H1 (cell line): ENCODE measurements around the gene TLL1. TPM values are rescaled to one million over a fixed set of nuclear protein-coding genes. Genes with fewer than 3 reads are reported as not detected.

Experiments
- CTCF ChIA-PET: fragments of 300-600 bp; sonication (Branson Sonifier 250); formaldehyde crosslinking; loops from one replicate; lab custom pipeline; 2021; ENCODE audit not compliant: partially characterized antibody; lab: Charles Lee
- POLR2A ChIA-PET: fragments of 300-600 bp; sonication (Branson Sonifier 250); formaldehyde crosslinking; loops from one replicate; lab custom pipeline; 2021; ENCODE audit warnings: inconsistent platforms; ENCODE audit not compliant: partially characterized antibody; lab: Charles Lee
- DNase-seq, 2 experiments: peaks; one replicate each; pipeline versions ENCODE4 v3.0.0 to v3.0.0-alpha.2; 2010 to 2022; ENCODE audit warnings: low spot score in 2 of 2, low read depth in 1 of 2, mixed read lengths in 1 of 2
- FAIRE-seq: peaks from 2 replicates; lab custom pipeline; 2011; peaks lifted over from hg19 to GRCh38; lab: Jason Lieb, UNC
- H2AFZ ChIP-seq: 2 replicates; pipeline ENCODE4 v1.8.1; 2012; ENCODE audit warnings: low read length, inconsistent platforms
- H2AK5ac ChIP-seq: 2 replicates; pipeline ENCODE4 v1.6.1; 2013; ENCODE audit warnings: low read depth, low read length
- H2BK120ac ChIP-seq: replicated peaks from 2 replicates; pipeline ENCODE3; 2013; ENCODE audit warnings: low read depth, low read length, inconsistent platforms
- H2BK12ac ChIP-seq: 2 replicates; pipeline ENCODE4 v1.6.1; 2013; ENCODE audit warnings: low read depth, low read length
- H2BK15ac ChIP-seq: 2 replicates; pipeline ENCODE4 v1.6.1; 2013; ENCODE audit warnings: low read length
- H2BK20ac ChIP-seq: 2 replicates; pipeline ENCODE4 v1.6.1; 2013; ENCODE audit warnings: low read length
- H2BK5ac ChIP-seq: 2 replicates; pipeline ENCODE4 v1.6.1; 2013; ENCODE audit warnings: low read depth, low read length
- H3K14ac ChIP-seq: 2 replicates; pipeline ENCODE4 v1.6.1; 2013; ENCODE audit warnings: inconsistent platforms; ENCODE audit not compliant: insufficient read length
- H3K18ac ChIP-seq: 2 replicates; pipeline ENCODE4 v1.6.1; 2013; ENCODE audit warnings: low read length; ENCODE audit errors: extremely low read depth
- H3K23ac ChIP-seq: 2 replicates; pipeline ENCODE4 v1.6.1; 2013; ENCODE audit warnings: inconsistent platforms; ENCODE audit not compliant: insufficient read length
- H3K23me2 ChIP-seq: 2 replicates; pipeline ENCODE4 v1.6.1; 2013; ENCODE audit warnings: low read depth, low read length
- H3K27ac ChIP-seq: 2 replicates; pipeline ENCODE4 v1.6.1; 2011; ENCODE audit warnings: low read depth, low read length, inconsistent platforms
- H3K27me3 ChIP-seq, 4 experiments: replicated peaks in 1 of 4; 1 replicate in 1 of 4; 2 replicates in 3 of 4; pipeline versions ENCODE4 v1.6.1 to v1.8.1; 2011 to 2013; ENCODE audit warnings: low read length in 3 of 4, mild to moderate bottlenecking in 3 of 4, inconsistent platforms in 2 of 4, mixed read lengths in 2 of 4, moderate library complexity in 1 of 4; ENCODE audit not compliant: control insufficient read depth in 3 of 4, insufficient read depth in 3 of 4; ENCODE audit errors: extremely low read depth in 1 of 4
- H3K36me3 ChIP-seq, 4 experiments: 2 replicates each; pipeline versions ENCODE4 v1.6.1 to v1.8.1; 2011 to 2013; ENCODE audit warnings: mild to moderate bottlenecking in 4 of 4, low read length in 3 of 4, moderate library complexity in 2 of 4, control low read depth in 1 of 4, inconsistent platforms in 1 of 4; ENCODE audit not compliant: insufficient read depth in 4 of 4, control insufficient read depth in 2 of 4
- H3K4ac ChIP-seq: replicated peaks from 2 replicates; pipeline ENCODE3; 2013; ENCODE audit warnings: low read length, low read depth, mixed read lengths, inconsistent platforms; ENCODE audit not compliant: insufficient read length
- H3K4me1 ChIP-seq, 4 experiments: replicated peaks in 1 of 4; 1 replicate in 1 of 4; 2 replicates in 3 of 4; pipeline versions ENCODE4 v1.6.1 to v1.8.1; 2011 to 2013; ENCODE audit warnings: low read length in 3 of 4, inconsistent platforms in 2 of 4, mixed read lengths in 1 of 4; ENCODE audit not compliant: insufficient read depth in 4 of 4, control insufficient read depth in 3 of 4
- H3K4me2 ChIP-seq, 2 experiments: 2 replicates each; pipeline versions ENCODE4 v1.6.1 to v1.8.1; 2011 to 2013; ENCODE audit warnings: low read depth in 2 of 2, low read length in 2 of 2, control low read depth in 1 of 2, inconsistent platforms in 1 of 2, mild to moderate bottlenecking in 1 of 2; ENCODE audit not compliant: insufficient read depth in 1 of 2
- H3K4me3 ChIP-seq, 4 experiments: fragments of 200-600, 300-600 bp in 1 of 4; sonication (generic), shearing (Covaris generic), sonication (Bioruptor Twin) in 1 of 4; 2 replicates each; pipeline versions ENCODE4 v1.5.1 to v1.8.1; 2011 to 2016; ENCODE audit warnings: low read length in 4 of 4, low read depth in 3 of 4, control low read depth in 2 of 4, inconsistent platforms in 2 of 4, mild to moderate bottlenecking in 2 of 4, mixed read lengths in 1 of 4, moderate library complexity in 1 of 4; ENCODE audit not compliant: insufficient read depth in 2 of 4; ENCODE audit errors: extremely low read depth in 1 of 4
- H3K56ac ChIP-seq: replicated peaks from 2 replicates; pipeline ENCODE3; 2013; ENCODE audit warnings: low read depth, mild to moderate bottlenecking, mixed read lengths, low read length, inconsistent platforms; ENCODE audit not compliant: insufficient read length
- H3K79me1 ChIP-seq: 2 replicates; pipeline ENCODE4 v1.6.1; 2013; ENCODE audit warnings: low read depth, low read length, control low read depth
- H3K79me2 ChIP-seq, 2 experiments: 2 replicates each; pipeline versions ENCODE4 v1.6.1 to v1.8.1; 2012 to 2013; ENCODE audit warnings: low read length in 2 of 2, mild to moderate bottlenecking in 2 of 2, inconsistent platforms in 1 of 2; ENCODE audit not compliant: insufficient read depth in 2 of 2, control insufficient read depth in 1 of 2
- H3K9ac ChIP-seq, 4 experiments: replicated peaks in 1 of 4; 1 replicate in 1 of 4; 2 replicates in 3 of 4; pipeline versions ENCODE4 v1.6.1 to v1.8.1; 2011 to 2013; ENCODE audit warnings: low read depth in 3 of 4, low read length in 3 of 4, control low read depth in 2 of 4, mild to moderate bottlenecking in 2 of 4, moderate library complexity in 2 of 4, inconsistent platforms in 1 of 4; ENCODE audit errors: extremely low read depth in 1 of 4
- H3K9me3 ChIP-seq, 2 experiments: 2 replicates each; pipeline versions ENCODE4 v1.6.1 to v1.8.1; 2012 to 2013; ENCODE audit warnings: mild to moderate bottlenecking in 2 of 2, moderate library complexity in 2 of 2, control low read depth in 1 of 2, inconsistent platforms in 1 of 2, low read depth in 1 of 2, low read length in 1 of 2, mixed read lengths in 1 of 2; ENCODE audit not compliant: insufficient read depth in 2 of 2
- H4K20me1 ChIP-seq, 2 experiments: replicated peaks in 1 of 2; 2 replicates each; pipeline versions ENCODE3 to v1.8.1; 2011 to 2013; ENCODE audit warnings: inconsistent platforms in 2 of 2, low read length in 2 of 2, mild to moderate bottlenecking in 1 of 2; ENCODE audit not compliant: insufficient read depth in 2 of 2, control insufficient read depth in 1 of 2
- H4K5ac ChIP-seq: 2 replicates; pipeline ENCODE4 v1.6.1; 2013; ENCODE audit warnings: low read length, low read depth, mixed read lengths, inconsistent platforms; ENCODE audit not compliant: insufficient read length
- H4K8ac ChIP-seq: 2 replicates; pipeline ENCODE4 v1.8.0; 2013; ENCODE audit warnings: mild to moderate bottlenecking, moderate library complexity, low read length, inconsistent platforms; ENCODE audit not compliant: insufficient read depth; ENCODE audit errors: extremely low read depth
- H4K91ac ChIP-seq: replicated peaks from 2 replicates; pipeline ENCODE3; 2013; ENCODE audit warnings: low read length, mixed read lengths, inconsistent platforms; ENCODE audit not compliant: insufficient read length
- CEBPB ChIP-seq: IDR thresholded peaks from 2 replicates; pipeline ENCODE4 v1.6.1; 2012; ENCODE audit warnings: low read depth, low read length
- GABPA ChIP-seq: IDR thresholded peaks from 2 replicates; pipeline ENCODE4 v1.6.1; 2011; ENCODE audit warnings: mild to moderate bottlenecking, low read length, moderate library complexity, borderline replicate concordance; ENCODE audit not compliant: insufficient read depth
- WGBS, 2 experiments: shearing (Covaris generic) in 1 of 2; methylation state at CpG; one replicate each; pipeline versions ENCODE4 v1.1.6 to v1.1.7; 2013 to 2015; ENCODE audit warnings: low lambda C conversion rate in 2 of 2, mixed read lengths in 2 of 2, inconsistent platforms in 1 of 2, low coverage in 1 of 2, missing lambda C conversion rate in 1 of 2; ENCODE audit not compliant: insufficient replicate concordance in 2 of 2, insufficient coverage in 1 of 2, insufficient read length in 1 of 2; ENCODE audit errors: extremely low coverage in 1 of 2, missing lambda C conversion rate in 1 of 2; 5-methylcytosine and 5-hydroxymethylcytosine counted together
- polyA plus RNA-seq, 7 experiments: library from polyadenylated mRNA; depleted of rRNA in 3 of 7; stranded (reverse) in 5 of 7; unstranded in 2 of 7; fragments of >200 nt in 5 of 7; fragments of 200-250 nt in 2 of 7; gene quantifications; 1 replicate in 5 of 7; 2 replicates in 1 of 7; 4 replicates in 1 of 7; pipeline versions ENCODE4 v1.2.1 to v1.2.3, GENCODE V29; 2011 to 2013; ENCODE audit warnings: missing spikeins in 2 of 7, mixed read lengths in 2 of 7
- total RNA-seq: library from RNA; stranded (reverse); fragmentation: NEBNext Ultra II Directional; extraction: Animal tissue kit (Norgen Biotek cat#: 25700); gene quantifications from 2 replicates; pipeline ENCODE4 v1.2.1, GENCODE V29; 2021

TLL1 gene
- total and polyA plus RNA-seq, 2 of the 8 experiments (the other 6 are each of a cell fraction or from before 2014, with no cell fraction given): 0.18 to 1.1 TPM

DNA sequence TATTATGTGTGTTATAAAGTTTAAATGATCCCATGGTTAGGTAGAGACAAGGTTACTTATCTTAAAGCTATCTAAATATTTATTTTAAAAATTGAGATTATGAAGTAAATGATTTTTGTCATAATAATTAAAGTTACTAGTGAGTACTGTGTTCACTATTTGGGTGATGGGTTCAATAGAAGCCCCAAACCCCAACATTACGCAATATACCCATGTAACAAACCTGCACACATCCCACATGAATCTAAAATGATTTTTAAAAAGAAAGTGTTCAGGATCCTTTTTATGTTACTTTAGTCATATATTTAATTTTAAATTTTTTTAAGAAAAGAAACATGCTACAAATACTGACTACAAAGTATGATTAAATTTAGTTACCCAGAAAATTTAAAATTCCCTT lies 193.9 kb downstream of the TLL1 start:
- Histone ChIP-seq H2BK120ac (no peak overlapping the region), H4K5ac (no peak overlapping the region), H3K23ac (no peak overlapping the region), H3K4me2 (no peak overlapping the region), H2BK5ac (no peak overlapping the region), H3K4ac (no peak overlapping the region), H3K56ac (no peak overlapping the region), H3K23me2 (no peaks in the 10 kb centered on the region), H3K79me2 (no peaks in the 10 kb centered on the region), H3K4me1 (no peaks in the 10 kb centered on the region), H3K27me3 (no peaks in the 10 kb centered on the region), H4K8ac (no peak overlapping the region), H4K91ac (no peak overlapping the region), H2AK5ac (no peak overlapping the region), H3K9me3 (no peaks in the 10 kb centered on the region), H2BK15ac (no peak overlapping the region), H3K36me3 (no peaks in the 10 kb centered on the region), H2BK12ac (no peak overlapping the region), H3K79me1 (no peaks in the 10 kb centered on the region), H2BK20ac (no peak overlapping the region), H3K4me3 (no peak overlapping the region), H4K20me1 (no peaks in the 10 kb centered on the region), H3K18ac (no peak overlapping the region), H3K14ac (no peak overlapping the region), H2AFZ (no peak overlapping the region), H3K27ac (no peak overlapping the region), H3K9ac (no peak overlapping the region)
- FAIRE-seq: no peak
- ChIA-PET POLR2A (no interaction called here), CTCF (no interaction called here)
- no peak for TF ChIP-seq GABPA
- peak; percentile 76 for TF ChIP-seq CEBPB
- no peak for DNase-seq
- 93% methylated on average over 1 of the region's 1 CpG; no CpG with 5 or more reads in 1 of the 2 experiments for WGBS, 2 experiments
